Esophagus muscularis mucosa (tissue), 4 donors: ENCODE measurements around the gene CLNK.

Source experiments
- CTCF ChIP-seq, 3 experiments: fragments of 200-600 bp in 2 of 3; fragments of 450-650 bp in 1 of 3; sonication (generic) in 2 of 3; IDR thresholded peaks; one replicate each; pipeline ENCODE4 v1.5.1; 2017 to 2019; ENCODE audit warnings: antibody characterized with exemption in 3 of 3, mild to moderate bottlenecking in 2 of 3, moderate library complexity in 1 of 3
- EP300 ChIP-seq: sonication (generic); formaldehyde crosslinking; IDR thresholded peaks from one replicate; pipeline ENCODE4 v1.6.1; 2017; ENCODE audit warnings: antibody characterized with exemption
- POLR2A ChIP-seq: fragments of 450-650 bp; IDR thresholded peaks from one replicate; pipeline ENCODE4 v1.6.1; 2017; ENCODE audit warnings: antibody characterized with exemption, moderate library complexity, mild to moderate bottlenecking, low read depth

GRCh38 chr4:10619855-10620254 is 64.7 kb downstream of the CLNK start:
- no peak for TF ChIP-seq CTCF (IDR thresholded peaks at IDR 0.05)
- TF ChIP-seq POLR2A: no peak
- no peak for TF ChIP-seq EP300
